Heart right ventricle (tissue), 16 donors: Measurements from ENCODE around the gene ATP11A. TPM values are rescaled to one million over a fixed set of nuclear protein-coding genes. Genes with fewer than 3 reads are reported as not detected.

ENCODE experiments used
- ATAC-seq, 8 donors: fragments of 200-7000 bp; cut with Tn5 transposase; one replicate each; pipeline ENCODE4 v1.9.1; 2020; ENCODE audit warnings: mild to moderate bottlenecking in 8 of 8, moderate library complexity in 8 of 8, moderate number of reproducible peaks in 1 of 8
- DNase-seq, 2 donors: peaks; one replicate each; pipeline ENCODE4 v3.0.0-alpha.2; 2020
- H3K27ac ChIP-seq, 10 donors: fragments of 200-600 bp; sonication (generic) in 2 of 10; one replicate each; pipeline versions ENCODE4 v1.5.0 to v1.8.0; 2020 to 2022; ENCODE audit warnings: mild to moderate bottlenecking in 3 of 10
- H3K27me3 ChIP-seq, 7 donors: fragments of 200-600 bp; one replicate each; pipeline ENCODE4 v1.8.0; 2021 to 2022; ENCODE audit warnings: mild to moderate bottlenecking in 2 of 7
- H3K36me3 ChIP-seq, 9 donors: fragments of 200-600 bp; sonication (generic) in 1 of 9; one replicate each; pipeline versions ENCODE4 v1.5.0 to v1.8.0; 2020 to 2022; ENCODE audit warnings: mild to moderate bottlenecking in 2 of 9
- H3K4me1 ChIP-seq, 9 donors: fragments of 200-600 bp; sonication (generic) in 1 of 9; one replicate each; pipeline versions ENCODE4 v1.5.0 to v1.8.0; 2020 to 2022; ENCODE audit warnings: mild to moderate bottlenecking in 4 of 9
- H3K4me3 ChIP-seq, 10 donors: fragments of 200-600 bp; sonication (generic) in 2 of 10; one replicate each; pipeline versions ENCODE4 v1.5.0 to v1.8.0; 2020 to 2022; ENCODE audit warnings: mild to moderate bottlenecking in 7 of 10, moderate library complexity in 2 of 10
- H3K9me3 ChIP-seq, 11 donors: fragments of 200-600 bp in 10 of 11; sonication (generic) in 2 of 11; one replicate each; pipeline versions ENCODE4 v1.5.0 to v1.8.0; 2013 to 2022; ENCODE audit warnings: mild to moderate bottlenecking in 2 of 11, control low read depth in 1 of 11, moderate library complexity in 1 of 11
- CTCF ChIP-seq, 9 donors: fragments of 200-600 bp; sonication (generic) in 2 of 9; IDR thresholded peaks; one replicate each; pipeline versions ENCODE4 v1.5.0 to v1.8.0; 2021 to 2022; ENCODE audit warnings: antibody characterized with exemption in 9 of 9, mild to moderate bottlenecking in 5 of 9, moderate library complexity in 1 of 9
- WGBS, 2 donors: extraction: QIAGEN DNeasy Blood & Tissue Kit; methylation state at CpG; one replicate each; pipeline ENCODE4 v1.1.7; 2013; ENCODE audit warnings: inconsistent platforms in 1 of 2; 5-methylcytosine and 5-hydroxymethylcytosine counted together
- intact Hi-C, 10 donors: fragments of 100-400 bp; cut with DNase I; formaldehyde crosslinking; loops; one replicate each; pipeline versions ENCODE4 v1.11.1 to v1.14.2; 2022
- polyA plus RNA-seq, 2 donors: library from polyadenylated mRNA; stranded (reverse); fragments of 200-250 nt; gene quantifications; one replicate each; pipeline ENCODE4 v1.2.3, GENCODE V29; 2013
- total RNA-seq, 10 donors: library from RNA; stranded (reverse); fragmentation: NEBNext Ultra II Directional in 3 of 10; extraction: Animal tissue kit (Norgen Biotek cat#: 25700) in 3 of 10; gene quantifications; one replicate each; pipeline versions ENCODE4 v1.2.1 to v1.2.4, GENCODE V29; 2021 to 2023
- donor health status: Arrhythmogenic right ventricular cardiomyopathy.
- donor health status: ischemic (EF 13 %, LVEDD 7.1; RV severe dilation, severe dysfunction).
- donor health status: healthy with polysubstance abuse.
- donor health status: DM: no; HTN: yes; CAD: no.
- donor health status: DM: no; HTN: no; CAD: no.
- donor health status: ischemic (EF 25% LVEDD 6.9; RV normal size, moderate dysfunction).
- donor health status: ischemic (EF 25% LVEDD 5.7; RV mildly dilated, moderate dysfunction).
- donor health status: healthy.
- donor health status: DM: yes; HTN: yes; CAD: no.
- donor health status: Ischemic cardiomyopathy.
- donor health status: ischemic (EF 35%, LVEDD 5.7; RV mildly dilated, moderate dysfunction).
- donor health status: nonischemic (EF 11% LVEDD 7.7; RV severe dilation, severe dysfunction).
- donor health status: DM: yes; HTN: yes; CAD: no.
- donor health status: PGD.
- donor health status: ischemic (EF 29% LVEDD 5.4; RV normal size, mild dysfunction).
- donor health status: nonischemic (EF 23%, LVEDD 6.1; RV moderate dilation, normal function).

ATP11A gene
- total and polyA plus RNA-seq, 12 donors, result 20.0 to 164 (median 107) TPM

GRCh38 chr13:112888238-112889111, 198.6 kb downstream of the ATP11A start:
- Histone ChIP-seq H3K27me3 (peaks cover 0 to 23% (median 13%) of the 10 kb centered on the region in 7 donors), H3K4me3 (no peak overlapping the region), H3K4me1 (peaks cover under 1 to 29% (median 17%) of the 10 kb centered on the region in 9 donors), H3K9me3 (no peaks in the 10 kb centered on the region), H3K27ac (no peak overlapping the region), H3K36me3 (peaks cover 0 to 14% (median 0%) of the 10 kb centered on the region in 9 donors)
- WGBS, 2 donors, result 88 to 89% methylated on average over 32 to 34 of the region's 34 CpGs
- intact Hi-C loops, result no loop called here
- no peak for TF ChIP-seq CTCF (IDR thresholded peaks at IDR 0.05)
- DNase-seq (no peak), ATAC-seq (peak in 1 of 8 donors; percentile 5)

GRCh38 chr13:112889351-112890290, 199.8 kb downstream of the ATP11A start:
- H3K27ac ChIP-seq, result no peak overlapping the region
- peaks cover 0 to 7% (median 0%) of the 10 kb centered on the region in 9 donors for H3K36me3 ChIP-seq
- intact Hi-C loops, result no loop called here
- ATAC-seq (no peak), DNase-seq (no peak)
- H3K4me3 ChIP-seq, result no peak overlapping the region
- WGBS, 2 donors, result 90 to 92% methylated on average over 42 of the region's 42 CpGs
- no peak for TF ChIP-seq CTCF (IDR thresholded peaks at IDR 0.05)
- H3K4me1 ChIP-seq, result peaks cover 6 to 37% (median 26%) of the 10 kb centered on the region in 9 donors
- H3K9me3 ChIP-seq, result no peaks in the 10 kb centered on the region
- peaks cover 0 to 31% (median 16%) of the 10 kb centered on the region in 7 donors for H3K27me3 ChIP-seq

- H3K27me3 ChIP-seq, result peaks cover 0 to 40% (median 25%) of the 10 kb centered on the region in 7 donors
- 93% methylated on average over 27 of the region's 27 CpGs for WGBS, 2 donors
- DNase-seq (no peak), ATAC-seq (no peak)
- H3K27ac ChIP-seq, result no peak overlapping the region
- no peak for TF ChIP-seq CTCF (IDR thresholded peaks at IDR 0.05)
- intact Hi-C loops, result no loop called here
- H3K4me3 ChIP-seq, result no peak overlapping the region
- peaks cover 7 to 45% (median 33%) of the 10 kb centered on the region in 9 donors for H3K4me1 ChIP-seq
- H3K36me3 ChIP-seq, result no peaks in the 10 kb centered on the region
- no peaks in the 10 kb centered on the region for H3K9me3 ChIP-seq
These were observed 200.7 kb downstream of the ATP11A start for GRCh38 chr13:112890316-112891145.
